Kidney capillary endothelial cell (primary cell): ENCODE results near the gene ERI2.
A peak's percentile ranks its signal among the peaks of the same experiment; 100 is the strongest.

Experiments
- DNase-seq: peaks from one replicate; pipeline ENCODE4 v3.0.0-alpha.2; 2018; ENCODE audit warnings: low spot score

The ERI2 gene

DNA sequence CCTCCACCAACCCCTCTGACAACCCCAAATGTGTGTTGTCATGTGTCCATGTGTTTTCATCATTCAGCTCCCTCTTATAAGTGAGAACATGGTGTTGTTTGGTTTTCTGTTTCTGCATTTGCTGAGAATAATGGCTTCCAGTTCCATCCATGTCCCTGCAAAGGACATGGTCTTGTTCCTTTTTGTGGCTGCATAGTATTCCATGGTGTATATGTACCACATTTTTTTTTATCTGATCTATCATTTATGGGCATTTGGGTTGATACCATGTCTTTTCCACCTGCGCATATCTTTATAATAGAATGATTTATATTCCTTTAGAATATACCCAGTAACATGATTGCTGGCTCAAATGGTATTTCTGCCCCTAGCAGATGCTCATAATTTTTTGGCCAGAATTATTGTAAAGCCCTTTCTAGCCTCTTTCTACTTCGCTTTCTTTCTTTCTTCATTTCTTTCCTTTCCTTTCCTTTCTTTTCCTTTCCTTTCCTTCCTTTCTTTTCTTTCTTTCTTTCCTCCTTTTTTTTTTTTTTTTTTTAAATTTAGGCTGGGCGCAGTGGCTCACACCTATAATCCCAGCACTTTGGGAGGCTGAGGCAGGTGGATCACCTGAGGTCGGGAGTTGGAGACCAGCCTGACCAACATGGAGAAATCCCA, 12.8 kb upstream of the ERI2 start:
- DNase-seq, result no peak

- DNase-seq, result no peak
Observed at GRCh38 chr16:20814784-20815183, 8.5 kb upstream of the ERI2 start.

- no peak for DNase-seq
Observed at GRCh38 chr16:20812510-20812909, 6.2 kb upstream of the ERI2 start.

- DNase-seq, result no peak
Observed at GRCh38 chr16:20811889-20812439, 5.7 kb upstream of the ERI2 start.

DNA sequence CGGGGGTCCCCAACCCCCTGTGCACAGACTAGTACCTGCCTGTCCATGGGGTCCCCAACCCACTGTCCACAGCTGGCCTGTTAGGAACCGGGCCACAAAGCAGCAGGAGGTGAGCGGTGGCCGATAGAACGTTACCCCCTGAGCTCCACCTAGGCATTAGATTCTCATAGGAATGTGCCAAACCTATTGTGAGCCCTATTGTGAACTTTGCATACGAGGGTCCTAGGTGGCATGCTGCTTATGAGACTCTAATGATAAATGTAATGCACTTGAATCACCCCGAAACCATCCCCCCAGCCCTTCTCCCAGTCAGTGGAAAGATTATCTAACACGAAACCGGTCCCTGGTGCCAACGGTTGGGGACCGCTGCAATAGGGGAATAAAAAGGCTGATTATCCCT, 1.6 kb upstream of the ERI2 start:
- DNase-seq, result no peak

DNA sequence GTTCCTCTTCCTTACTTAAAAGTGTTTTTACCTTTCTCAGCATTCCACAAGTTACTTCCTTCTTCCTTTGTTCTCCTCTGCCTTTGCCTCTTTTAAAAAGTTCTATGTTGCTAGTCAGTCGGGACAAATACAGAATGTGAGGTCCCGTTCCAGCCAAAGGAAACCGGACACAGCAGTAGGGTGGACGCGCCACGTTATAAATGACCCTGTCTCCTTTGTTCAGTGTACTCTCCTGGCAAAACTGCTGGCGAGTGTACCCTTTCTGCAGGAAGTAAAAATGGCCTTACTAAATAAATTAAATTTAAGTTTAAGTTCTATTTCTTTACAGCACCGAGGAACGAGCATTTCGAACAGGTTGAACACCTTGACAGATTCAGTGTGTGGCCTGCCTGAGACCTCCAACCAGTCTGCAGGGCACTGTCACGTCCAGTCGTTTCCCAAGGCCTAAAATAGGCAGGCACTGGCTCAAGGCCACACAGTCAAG, 546 bp downstream of the ERI2 start:
- peak; percentile 27 for DNase-seq

DNA sequence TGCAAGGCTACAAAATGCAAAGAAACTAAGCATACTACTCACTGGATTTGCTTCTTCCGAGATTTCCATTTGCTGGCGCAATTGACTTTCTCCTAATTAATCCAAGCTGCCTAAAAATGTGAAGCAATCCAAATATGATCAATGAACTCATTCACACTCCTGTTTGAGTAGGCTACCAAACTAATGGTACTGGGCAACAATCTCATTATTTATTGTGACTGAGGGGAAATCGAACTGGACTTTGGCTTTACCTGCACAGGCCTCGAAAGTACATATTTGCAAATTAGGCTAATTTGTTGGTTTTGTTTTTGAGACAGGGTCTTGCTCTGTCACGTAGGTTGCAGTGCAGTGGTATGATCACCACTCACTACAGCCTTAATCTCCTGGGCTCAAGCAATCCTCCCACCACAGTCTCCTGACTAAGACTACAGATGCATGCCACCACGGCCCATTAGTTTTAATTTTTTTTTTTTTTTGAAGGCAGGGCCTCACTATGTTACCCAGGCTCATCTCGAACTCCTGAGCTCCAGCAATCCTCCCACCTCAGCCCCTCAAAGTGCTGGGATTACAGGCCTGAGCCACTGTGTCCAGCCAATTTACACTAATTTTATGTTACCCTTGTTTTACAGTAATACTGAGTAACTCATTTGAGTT, 2.6 kb downstream of the ERI2 start:
- DNase-seq, result no peak

DNA sequence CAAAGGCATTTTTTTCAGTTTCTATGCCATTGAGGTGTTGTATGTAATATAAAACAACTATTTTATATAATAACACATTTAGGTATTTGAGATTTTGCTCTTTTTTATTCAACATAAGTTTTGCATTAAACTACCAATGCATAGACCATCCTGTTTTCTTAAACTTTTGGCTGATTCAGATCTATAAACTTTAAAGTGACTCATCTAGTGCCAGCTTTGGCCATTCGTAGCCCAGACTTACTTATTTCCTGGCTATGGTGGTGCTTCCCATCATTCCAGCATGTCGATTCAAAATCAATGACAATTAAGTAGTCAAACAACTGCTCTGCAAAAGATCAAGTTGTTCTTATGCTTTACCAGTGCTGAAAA, 3.1 kb downstream of the ERI2 start:
- peak; percentile 33 for DNase-seq

DNA sequence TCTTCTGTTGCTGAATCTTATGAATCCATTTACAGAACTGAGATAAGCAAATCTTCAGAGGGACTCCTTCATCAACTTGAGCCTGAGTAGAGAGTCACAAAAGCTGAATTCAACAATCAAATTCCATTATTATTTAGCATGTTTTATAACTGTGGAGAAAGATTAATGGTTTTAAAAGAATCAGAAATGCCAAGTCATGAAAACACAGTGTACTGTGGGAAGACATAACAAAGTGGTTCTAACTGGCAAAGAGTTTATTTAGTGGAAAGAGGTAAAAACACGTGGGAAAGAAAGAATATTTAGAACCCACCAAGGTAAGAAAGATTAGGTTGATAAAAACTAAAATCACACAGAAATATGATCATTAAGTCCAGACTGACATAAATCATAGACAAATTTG, 5.0 kb downstream of the ERI2 start:
- no peak for DNase-seq

GRCh38 chr16:20799599-20799998, 6.7 kb downstream of the ERI2 start:
- DNase-seq, result peak; percentile 18

DNA sequence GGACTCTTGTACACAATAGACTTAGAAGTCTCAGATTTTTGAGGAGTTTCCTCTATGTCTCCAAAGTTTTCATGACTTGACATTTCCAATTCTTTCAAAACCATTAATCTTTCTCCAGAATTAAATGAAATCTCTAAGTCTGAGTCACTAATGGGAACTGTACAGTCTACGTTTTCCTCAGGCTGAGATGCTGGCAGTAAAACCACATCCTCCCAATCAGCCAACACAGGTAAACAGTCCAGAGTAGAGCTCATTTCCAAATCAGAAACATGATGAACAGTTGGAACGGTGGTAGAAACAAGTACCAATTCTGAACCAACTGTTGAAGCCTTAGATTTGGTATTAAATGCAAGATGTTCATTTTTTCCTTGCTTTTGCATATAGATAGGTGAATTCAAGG, 7.9 kb downstream of the ERI2 start:
- DNase-seq, result no peak

GRCh38 chr16:20791923-20792612, 14.2 kb downstream of the ERI2 start:
- DNase-seq, result no peak

DNA sequence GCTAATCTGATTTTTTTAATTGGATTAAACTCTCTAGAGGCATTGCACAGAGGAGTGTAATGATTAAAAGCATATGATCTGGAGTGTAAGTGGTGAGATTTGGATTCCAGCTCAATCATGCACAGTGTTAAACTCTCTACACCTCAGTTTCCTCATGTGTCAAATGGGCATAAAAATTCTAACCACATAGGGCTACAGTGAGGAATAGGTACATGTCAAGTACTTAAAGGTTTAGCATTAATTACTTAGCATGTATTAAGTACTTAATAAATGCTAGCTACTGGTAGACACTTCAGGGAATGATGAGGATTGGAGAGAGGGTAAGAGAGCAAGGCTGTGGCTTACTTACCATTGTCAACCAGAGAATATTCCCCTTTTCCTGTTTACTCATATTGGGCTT, 17.1 kb downstream of the ERI2 start:
- DNase-seq, result no peak

- no peak for DNase-seq
Observed at GRCh38 chr16:20784204-20784603, 22.1 kb downstream of the ERI2 start.

- no peak for DNase-seq
Observed at GRCh38 chr16:20782470-20782869, 23.8 kb downstream of the ERI2 start.

DNA sequence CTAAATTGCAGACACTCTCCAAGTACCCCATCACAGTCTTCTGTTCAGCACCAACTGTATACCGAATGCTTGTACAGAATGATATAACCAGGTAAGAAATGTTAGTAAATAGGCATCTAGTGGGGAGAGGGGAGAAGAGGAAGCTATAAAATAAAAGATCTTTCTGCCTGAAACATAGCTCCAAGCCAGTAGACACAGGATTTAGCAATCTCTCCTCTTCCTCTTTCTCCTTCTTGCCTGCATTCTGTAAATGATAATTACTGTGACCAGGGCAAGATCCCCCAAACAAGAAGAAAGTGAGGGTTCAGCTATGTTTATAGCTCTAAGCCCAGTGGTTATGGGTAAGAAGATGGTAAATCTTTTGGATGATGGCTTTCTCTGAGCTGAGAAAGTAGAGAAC, 24.6 kb downstream of the ERI2 start:
- DNase-seq, result no peak

GRCh38 chr16:20774703-20775362, 31.4 kb downstream of the ERI2 start:
- DNase-seq, result peak; percentile 38

GRCh38 chr16:20773679-20774078, 32.6 kb downstream of the ERI2 start:
- DNase-seq, result no peak

DNA sequence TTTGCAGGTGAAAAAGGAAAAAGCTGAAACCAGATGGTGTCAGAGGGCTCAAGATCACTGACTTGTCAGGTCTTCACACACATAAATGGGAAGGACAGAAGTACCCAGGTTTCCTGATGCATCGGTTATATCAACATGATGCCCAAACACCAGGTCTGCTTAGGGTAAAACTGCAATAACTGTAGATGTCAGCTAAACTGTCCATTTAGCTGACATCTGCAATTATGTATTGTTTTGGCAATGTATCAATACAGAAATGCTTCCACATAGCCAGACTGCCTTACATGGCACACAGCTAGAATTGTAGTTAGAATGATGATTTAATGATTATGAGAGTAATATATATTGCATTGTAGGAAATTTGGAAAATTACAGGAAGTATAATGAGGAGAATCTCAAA, 37.5 kb downstream of the ERI2 start:
- DNase-seq, result no peak

DNA sequence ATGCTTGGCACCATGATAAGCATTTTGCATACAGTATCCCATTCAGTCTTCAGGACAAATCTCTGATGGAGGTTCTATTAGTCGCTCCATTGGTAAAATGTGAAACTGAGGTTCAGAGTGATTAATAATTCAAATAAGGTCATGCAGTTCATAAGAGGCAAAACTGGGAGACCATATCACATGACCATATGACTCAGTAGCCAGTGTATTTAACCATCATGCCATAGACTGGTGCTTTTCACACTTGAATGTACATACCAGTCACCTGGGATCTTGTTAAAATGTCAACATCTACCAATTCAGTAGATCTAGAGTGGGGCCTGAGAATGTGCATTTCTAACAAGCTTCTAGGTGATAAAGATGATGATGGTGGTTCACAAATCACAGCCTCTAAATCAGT, 38.2 kb downstream of the ERI2 start:
- DNase-seq, result no peak

GRCh38 chr16:20767577-20767976, 38.7 kb downstream of the ERI2 start:
- no peak for DNase-seq

- DNase-seq, result no peak
Observed at GRCh38 chr16:20766294-20766693, 40.0 kb downstream of the ERI2 start.

- no peak for DNase-seq
Observed at GRCh38 chr16:20765732-20766131, 40.5 kb downstream of the ERI2 start.
